Testis (tissue), 3 donors: ENCODE measurements around the gene CDH10. TPM values are rescaled to one million over a fixed set of nuclear protein-coding genes. Genes with fewer than 3 reads are reported as not detected.

ENCODE experiments used
- DNase-seq: peaks from one replicate; pipeline ENCODE4 v3.0.0-alpha.2; 2019
- H3K27ac ChIP-seq, 2 donors: fragments of 200-600 bp; sonication (generic); one replicate each; pipeline ENCODE4 v1.5.1; 2019
- H3K27me3 ChIP-seq: fragments of 200-600 bp; sonication (generic); one replicate; pipeline ENCODE4 v1.5.1; 2019
- H3K36me3 ChIP-seq: fragments of 200-600 bp; sonication (generic); one replicate; pipeline ENCODE4 v1.5.1; 2017; ENCODE audit warnings: low read depth; ENCODE audit errors: missing control alignments
- H3K4me1 ChIP-seq: fragments of 200-600 bp; sonication (generic); one replicate; pipeline ENCODE4 v1.5.1; 2019
- H3K4me3 ChIP-seq, 2 donors: fragments of 200-600 bp; sonication (generic); one replicate each; pipeline ENCODE4 v1.5.1; 2017 to 2019
- H3K9me3 ChIP-seq: fragments of 200-600 bp; sonication (generic); one replicate; pipeline ENCODE4 v1.5.1; 2017
- CTCF ChIP-seq, 3 experiments: fragments of 450-650 bp in 2 of 3; fragments of 200-600 bp in 1 of 3; sonication (generic) in 1 of 3; IDR thresholded peaks; one replicate each; pipeline ENCODE4 v1.5.1; 2016 to 2019; ENCODE audit warnings: antibody characterized with exemption in 3 of 3, mild to moderate bottlenecking in 2 of 3, moderate library complexity in 1 of 3
- POLR2A ChIP-seq: fragments of 450-650 bp; IDR thresholded peaks from one replicate; pipeline ENCODE4 v1.6.1; 2017; ENCODE audit warnings: antibody characterized with exemption, mild to moderate bottlenecking, moderate library complexity
- WGBS, 2 donors: methylation state at CpG; one replicate each; pipeline ENCODE4 v1.1.5; 2018; 5-methylcytosine and 5-hydroxymethylcytosine counted together
- intact Hi-C: fragments of 100-400 bp; cut with DNase I; formaldehyde crosslinking; loops from one replicate; pipeline ENCODE4 v1.15.1; 2023; ENCODE audit warnings: low total_unique reads
- polyA plus RNA-seq: library from polyadenylated mRNA; stranded (reverse); fragments of 350-450 nt; fragmentation: Illumina TruSeq; extraction: RNeasy Lipid Tissue Mini Kit (QIAGEN cat#74804); gene quantifications from one replicate; pipeline ENCODE4 v1.2.3, GENCODE V29; 2014; ENCODE audit warnings: low read depth, low replicate concordance; ENCODE audit not compliant: insufficient read depth
- total RNA-seq, 2 donors: library from RNA; depleted of rRNA; stranded (reverse); fragments of >200 nt; gene quantifications; one replicate each; pipeline ENCODE4 v1.2.3, GENCODE V29; 2016

CDH10 gene
- total and polyA plus RNA-seq, 3 donors from 2014 or later: 0.74 to 1.4 (median 0.84) TPM

GRCh38 chr5:24642022-24642421 lies 2.8 kb downstream of the CDH10 start:
- WGBS, 2 donors: 20 to 31% methylated on average over 1 of the region's 1 CpG

DNA sequence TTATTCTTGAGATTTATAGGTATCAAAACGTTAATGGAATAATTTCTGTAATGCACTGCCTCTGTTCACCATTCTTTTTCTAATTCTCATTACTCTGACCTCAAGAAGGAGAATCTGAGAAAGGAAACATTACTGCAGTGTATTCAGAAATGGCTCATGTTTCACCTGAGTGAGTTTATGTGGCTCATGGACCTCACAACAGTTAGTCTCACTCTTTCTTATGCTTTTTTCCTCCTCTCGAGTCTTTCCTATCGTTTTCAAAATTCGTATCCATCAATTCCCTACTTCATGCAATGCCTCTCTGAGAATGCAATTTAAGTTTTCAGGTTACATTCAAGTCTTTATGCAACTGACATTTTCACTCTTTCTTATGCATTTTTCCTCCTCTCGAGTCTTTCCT lies 9.6 kb downstream of the CDH10 start:
- WGBS, 2 donors: 71 to 75% methylated on average over 5 of the region's 5 CpGs
- no peak overlapping the region for H3K4me3 ChIP-seq
- H3K36me3 ChIP-seq: no peaks in the 10 kb centered on the region

More at GRCh38 chr5:24642022-24642421, 2.8 kb downstream of the CDH10 start:
- no peak overlapping the region for H3K27ac ChIP-seq
- peaks cover 5% of the 10 kb centered on the region for H3K4me1 ChIP-seq
- TF ChIP-seq POLR2A: no peak
- TF ChIP-seq CTCF (IDR thresholded peaks at IDR 0.05): peak in 2 of 3 experiments; percentile 50 to 51
- no peaks in the 10 kb centered on the region for H3K9me3 ChIP-seq
- H3K4me3 ChIP-seq: no peak overlapping the region
- intact Hi-C loops: no loop called here
- DNase-seq: peak; percentile 21
- H3K36me3 ChIP-seq: no peaks in the 10 kb centered on the region
- H3K27me3 ChIP-seq: no peaks in the 10 kb centered on the region

DNA sequence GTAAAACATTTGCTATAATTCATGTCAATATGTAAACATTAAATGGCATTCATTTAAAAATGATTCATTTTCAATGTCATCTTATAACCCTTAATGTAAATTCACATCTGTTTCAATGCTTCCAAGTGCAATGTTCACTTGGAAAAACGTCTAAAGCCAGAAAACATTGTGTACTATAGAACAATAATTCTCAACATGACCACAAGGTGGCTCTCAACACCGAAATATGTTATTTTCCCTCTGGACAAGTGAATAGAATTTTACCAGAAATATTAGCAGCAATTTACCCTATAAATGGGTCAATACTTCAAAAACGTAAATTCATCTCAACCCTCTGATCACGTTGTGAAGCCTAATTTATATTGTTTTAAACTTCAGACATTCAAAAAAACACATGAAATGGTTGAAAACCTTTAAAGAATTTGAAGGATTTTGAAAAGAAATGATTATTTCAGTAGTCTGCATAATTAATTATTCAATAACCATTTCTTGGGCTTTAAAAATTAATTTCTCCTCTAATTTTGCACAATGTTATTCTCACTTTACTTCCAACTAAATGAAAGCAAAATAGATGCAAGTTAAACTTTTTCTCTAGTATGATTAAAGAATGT lies 11.0 kb downstream of the CDH10 start:
- H3K27ac ChIP-seq: no peak overlapping the region
- no peaks in the 10 kb centered on the region for H3K27me3 ChIP-seq
- 12 to 27% methylated on average over 4 of the region's 4 CpGs for WGBS, 2 donors
- TF ChIP-seq CTCF (IDR thresholded peaks at IDR 0.05): peak; percentile 36 to 61 (median 45)
- no peak for TF ChIP-seq POLR2A
- intact Hi-C loops: no loop called here
- H3K4me1 ChIP-seq: no peaks in the 10 kb centered on the region
- DNase-seq: peak; percentile 16
- no peaks in the 10 kb centered on the region for H3K9me3 ChIP-seq
- H3K36me3 ChIP-seq: no peaks in the 10 kb centered on the region
- H3K4me3 ChIP-seq: no peak overlapping the region

More for the DNA sequence above, 9.6 kb downstream of the CDH10 start:
- Histone ChIP-seq H3K27ac (no peak overlapping the region), H3K27me3 (no peaks in the 10 kb centered on the region), H3K4me1 (no peaks in the 10 kb centered on the region), H3K9me3 (no peaks in the 10 kb centered on the region)
- TF ChIP-seq POLR2A (no peak), CTCF (IDR thresholded peaks at IDR 0.05) (no peak)
- intact Hi-C loops: no loop called here
- DNase-seq: no peak

GRCh38 chr5:24632353-24632752 lies 12.4 kb downstream of the CDH10 start:
- no peaks in the 10 kb centered on the region for H3K36me3 ChIP-seq
- TF ChIP-seq CTCF (IDR thresholded peaks at IDR 0.05) (no peak), POLR2A (no peak)
- no peak overlapping the region for H3K4me3 ChIP-seq
- intact Hi-C loops: no loop called here
- DNase-seq: no peak
- H3K27ac ChIP-seq: no peak overlapping the region
- H3K27me3 ChIP-seq: no peaks in the 10 kb centered on the region
- H3K9me3 ChIP-seq: no peaks in the 10 kb centered on the region
- H3K4me1 ChIP-seq: no peaks in the 10 kb centered on the region

- no peak for DNase-seq
- H3K9me3 ChIP-seq: no peaks in the 10 kb centered on the region
- intact Hi-C loops: no loop called here
- H3K4me1 ChIP-seq: no peaks in the 10 kb centered on the region
- TF ChIP-seq POLR2A (no peak), CTCF (IDR thresholded peaks at IDR 0.05) (no peak)
- no peak overlapping the region for H3K4me3 ChIP-seq
- H3K36me3 ChIP-seq: no peaks in the 10 kb centered on the region
- H3K27me3 ChIP-seq: no peaks in the 10 kb centered on the region
- no peak overlapping the region for H3K27ac ChIP-seq
These were observed 13.9 kb downstream of the CDH10 start for GRCh38 chr5:24630918-24631317.
